Endothelial cell of umbilical vein (primary cell): ENCODE measurements around the gene ARHGAP28. TPM values are rescaled to one million over a fixed set of nuclear protein-coding genes. Genes with fewer than 3 reads are reported as not detected.

ENCODE experiments used
- BruUV-seq: library from RNA; stranded (reverse); fragments of 400-500 nt; replicated peaks from 2 replicates; lab custom pipeline; 2021; lab: Mats Ljungman, UMichigan
- CTCF ChIA-PET: fragments of 300-600, 350-600 bp; sonication (Branson Sonifier 250); formaldehyde crosslinking; loops from one replicate; lab custom pipeline; 2021; ENCODE audit warnings: antibody characterized with exemption, inconsistent platforms; lab: Charles Lee
- POLR2A ChIA-PET: fragments of 300-600, 350-600 bp; sonication (Branson Sonifier 250); formaldehyde crosslinking; loops from one replicate; lab custom pipeline; 2021; ENCODE audit warnings: antibody characterized with exemption, inconsistent platforms; lab: Charles Lee
- DNase-seq: peaks from one replicate; pipeline ENCODE4 v3.0.0-alpha.2; 2011; ENCODE audit warnings: low read depth, low spot score
- FAIRE-seq: peaks from 2 replicates; lab custom pipeline; 2011; peaks lifted over from hg19 to GRCh38; lab: Jason Lieb, UNC
- H2AFZ ChIP-seq: 2 replicates; pipeline ENCODE4 v1.6.0; 2012; ENCODE audit warnings: low read depth, low read length, control low read depth, inconsistent platforms
- H3K27ac ChIP-seq: 2 replicates; pipeline ENCODE4 v1.5.1; 2011; ENCODE audit warnings: low read depth, mild to moderate bottlenecking, control low read depth, low read length, moderate library complexity; ENCODE audit not compliant: insufficient read depth
- H3K27me3 ChIP-seq, 2 experiments: 2 replicates each; pipeline versions ENCODE4 v1.6.0 to v1.6.1; 2011; ENCODE audit warnings: low read length in 2 of 2, mixed read lengths in 1 of 2; ENCODE audit not compliant: control insufficient read depth in 2 of 2, insufficient read depth in 2 of 2
- H3K36me3 ChIP-seq, 2 experiments: 2 replicates in 1 of 2; 3 replicates in 1 of 2; pipeline ENCODE4 v1.5.1; 2011; ENCODE audit warnings: low read length in 2 of 2, mild to moderate bottlenecking in 1 of 2, moderate library complexity in 1 of 2; ENCODE audit not compliant: control insufficient read depth in 2 of 2, insufficient read depth in 2 of 2; ENCODE audit errors: extremely low read depth in 1 of 2
- H3K4me1 ChIP-seq: 3 replicates; pipeline ENCODE4 v1.5.1; 2011; ENCODE audit warnings: mild to moderate bottlenecking, low read length; ENCODE audit not compliant: control insufficient read depth, insufficient read depth; ENCODE audit errors: extremely low read depth
- H3K4me2 ChIP-seq: 2 replicates; pipeline ENCODE4 v1.6.1; 2011; ENCODE audit warnings: low read length, control low read depth, mixed read lengths; ENCODE audit not compliant: insufficient read depth
- H3K4me3 ChIP-seq, 3 experiments: fragments of 200-600 bp in 1 of 3; sonication (generic), shearing (Covaris generic) in 1 of 3; replicated peaks in 1 of 3; 2 replicates each; pipeline ENCODE4 v1.5.1; 2011 to 2016; ENCODE audit warnings: control low read depth in 3 of 3, low read length in 3 of 3, mild to moderate bottlenecking in 2 of 3, inconsistent platforms in 1 of 3, low read depth in 1 of 3, moderate library complexity in 1 of 3; ENCODE audit not compliant: insufficient read depth in 1 of 3
- H3K79me2 ChIP-seq: 2 replicates; pipeline ENCODE4 v1.6.0; 2012; ENCODE audit warnings: low read length, inconsistent platforms; ENCODE audit not compliant: control insufficient read depth, insufficient read depth
- H3K9ac ChIP-seq: replicated peaks from 2 replicates; pipeline ENCODE3; 2011; ENCODE audit warnings: low read length, control low read depth; ENCODE audit not compliant: insufficient read depth; ENCODE audit errors: extremely low read depth
- H3K9me1 ChIP-seq: replicated peaks from 3 replicates; pipeline ENCODE4 v1.6.0; 2011; ENCODE audit warnings: mild to moderate bottlenecking, low read length; ENCODE audit not compliant: control insufficient read depth, insufficient read depth; ENCODE audit errors: extremely low read depth
- H3K9me3 ChIP-seq: replicated peaks from 2 replicates; pipeline ENCODE4 v1.5.1; 2012; ENCODE audit warnings: low read length, inconsistent platforms; ENCODE audit not compliant: control insufficient read depth, insufficient read depth
- H4K20me1 ChIP-seq: replicated peaks from 2 replicates; pipeline ENCODE3; 2011; ENCODE audit warnings: mild to moderate bottlenecking, low read length; ENCODE audit not compliant: control insufficient read depth, insufficient read depth; ENCODE audit errors: extremely low read depth
- CTCF ChIP-seq, 2 donors: IDR thresholded peaks; 1 replicate in 1 of 2; 2 replicates in 1 of 2; pipeline ENCODE4 v1.5.1; 2011; ENCODE audit warnings: low read length in 2 of 2, mild to moderate bottlenecking in 2 of 2, moderate library complexity in 2 of 2, control low read depth in 1 of 2, inconsistent platforms in 1 of 2, low read depth in 1 of 2; ENCODE audit not compliant: insufficient read depth in 1 of 2; ENCODE audit errors: extremely low read depth in 1 of 2
- EZH2 ChIP-seq: IDR thresholded peaks from 2 replicates; pipeline ENCODE4 v1.6.1; 2012; ENCODE audit warnings: borderline replicate concordance, low read depth, mild to moderate bottlenecking, moderate library complexity, low read length, inconsistent platforms; ENCODE audit not compliant: severe bottlenecking
- FOS ChIP-seq: IDR thresholded peaks from 2 replicates; pipeline ENCODE4 v1.6.1; 2011; ENCODE audit warnings: mild to moderate bottlenecking, low read length, moderate library complexity, borderline replicate concordance; ENCODE audit not compliant: insufficient read depth
- GATA2 ChIP-seq: IDR thresholded peaks from 2 replicates; pipeline ENCODE4 v1.7.0; 2011; ENCODE audit warnings: low read depth, mild to moderate bottlenecking, moderate library complexity, mixed read lengths, low read length; ENCODE audit not compliant: insufficient read length, insufficient read depth
- JUN ChIP-seq: IDR thresholded peaks from 2 replicates; pipeline ENCODE4 v1.6.1; 2011; ENCODE audit warnings: borderline replicate concordance, low read depth; ENCODE audit not compliant: insufficient read length, insufficient read depth
- POLR2A ChIP-seq: IDR thresholded peaks from 2 replicates; pipeline ENCODE4 v1.6.1; 2012; ENCODE audit warnings: low read depth, mild to moderate bottlenecking, control low read depth, low read length
- POLR2AphosphoS5 ChIP-seq: IDR thresholded peaks from 2 replicates; pipeline ENCODE4 v1.6.1; 2012; ENCODE audit warnings: low read depth, mild to moderate bottlenecking, control low read depth, low read length, moderate library complexity; ENCODE audit not compliant: insufficient read depth
- dilution Hi-C: fragments of 300-500 bp; cut with MboI; formaldehyde crosslinking; loops from one replicate; pipeline ENCODE4 v1.15.0; 2019; ENCODE audit warnings: low sequenced_read_pairs; ENCODE audit not compliant: extremely low pct_ligation_motif_present
- intact Hi-C: fragments of 100-400 bp; cut with micrococcal nuclease; formaldehyde crosslinking; loops from one replicate; pipeline ENCODE4 v1.10.0; 2022
- polyA plus RNA-seq, 4 experiments: library from polyadenylated mRNA; depleted of rRNA in 3 of 4; stranded (reverse) in 3 of 4; unstranded in 1 of 4; fragments of >200 nt; gene quantifications; 2 replicates each; pipeline versions ENCODE4 v1.2.1 to v1.2.3, GENCODE V29; 2011 to 2012; ENCODE audit warnings: missing spikeins in 1 of 4
- total RNA-seq: library from RNA; stranded (reverse); gene quantifications from 2 replicates; pipeline ENCODE4 v1.2.3, GENCODE V29; 2021
- TF ChIP-seq, protein P1 (sequence below): IDR thresholded peaks from 2 replicates; pipeline ENCODE4 v1.6.1; 2011; ENCODE audit not compliant: insufficient read depth, insufficient read length

ARHGAP28 gene
- total and polyA plus RNA-seq, 2 donors (not counting 3 experiments of a cell fraction or from before 2014, with no cell fraction given) = 3.8 to 23.4 TPM

GRCh38 chr18:6939972-6940371, 210.5 kb downstream of the ARHGAP28 start:
- H3K36me3 ChIP-seq = no peaks in the 10 kb centered on the region
- intact Hi-C loops = no loop called here
- CTCF ChIA-PET = interaction anchor here (1.4 kb wide), 1 partner anchor 54 kb away, joined by 4 read pairs; no protein-coding TSS in a partner anchor
- no peak for FAIRE-seq
- H3K4me3 ChIP-seq = no peak overlapping the region
- TF ChIP-seq CTCF (IDR thresholded peaks at IDR 0.05; ENCODE audit: extremely low read depth in 1 of 2, insufficient read depth in 1 of 2, low read depth in 1 of 2, low read length in 2 of 2) = no peak
- no peak for TF ChIP-seq GATA2
- no peak for TF ChIP-seq FOS
- TF ChIP-seq JUN = no peak
- TF ChIP-seq EZH2 = no peak
- TF ChIP-seq, protein P1, sequence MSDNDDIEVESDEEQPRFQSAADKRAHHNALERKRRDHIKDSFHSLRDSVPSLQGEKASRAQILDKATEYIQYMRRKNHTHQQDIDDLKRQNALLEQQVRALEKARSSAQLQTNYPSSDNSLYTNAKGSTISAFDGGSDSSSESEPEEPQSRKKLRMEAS = no peak
- no peak for TF ChIP-seq POLR2A
- TF ChIP-seq POLR2AphosphoS5 = no peak
- POLR2A ChIA-PET = no interaction called here
- H3K27ac ChIP-seq = no peak overlapping the region
- dilution Hi-C loops = no loop called here
- H3K4me2 ChIP-seq = no peak overlapping the region
- no peak overlapping the region for H2AFZ ChIP-seq
- no TSS peak for BruUV-seq
- no peaks in the 10 kb centered on the region for H3K9me1 ChIP-seq
- H3K9me3 ChIP-seq = no peaks in the 10 kb centered on the region
- H3K4me1 ChIP-seq = no peaks in the 10 kb centered on the region
- peaks cover 0 to 2% of the 10 kb centered on the region in 2 experiments for H3K27me3 ChIP-seq
- no peaks in the 10 kb centered on the region for H4K20me1 ChIP-seq
- no peaks in the 10 kb centered on the region for H3K79me2 ChIP-seq
- no peak for DNase-seq
- no peak overlapping the region for H3K9ac ChIP-seq
